A549 (cell line): ENCODE measurements around the gene C17orf107. TPM values are rescaled to one million over a fixed set of nuclear protein-coding genes. Genes with fewer than 3 reads are reported as not detected.
A peak's percentile ranks its signal among the peaks of the same experiment; 100 is the strongest.

Experiments
- ATAC-seq, 2 experiments: fragments of 200-7000 bp in 1 of 2; fragments of >200 bp in 1 of 2; cut with Nextera tagmentation in 1 of 2; cut with Tn5 transposase in 1 of 2; 3 replicates each; pipeline versions ENCODE4 v1.8.0 to v1.9.1; 2018 to 2020; ENCODE audit warnings: mild to moderate bottlenecking in 1 of 2, moderate library complexity in 1 of 2
- CTCF ChIA-PET: fragments of 300-600 bp; sonication (Branson Sonifier 250); formaldehyde crosslinking; extraction: SDS; loops from one replicate; lab custom pipeline; 2021; ENCODE audit warnings: antibody characterized with exemption, inconsistent platforms; lab: Yijun Ruan, JAX
- POLR2A ChIA-PET: fragments of 350-600 bp; formaldehyde crosslinking; extraction: SDS; loops from one replicate; lab custom pipeline; 2021; ENCODE audit warnings: antibody characterized with exemption, inconsistent platforms; lab: Yijun Ruan, JAX
- DNase-seq, 2 experiments: peaks; one replicate each; pipeline versions ENCODE4 v3.0.0 to v3.0.0-alpha.2; 2011 to 2016; ENCODE audit warnings: low read depth in 1 of 2, low spot score in 1 of 2
- FAIRE-seq: peaks from 2 replicates; lab custom pipeline; 2011; peaks lifted over from hg19 to GRCh38; lab: Jason Lieb, UNC
- H3K27ac ChIP-seq, 2 experiments: fragments of >200 bp; sonication (Bioruptor Twin); formaldehyde crosslinking; 3 replicates each; pipeline ENCODE4 v1.5.1; 2016 to 2017
- H3K4me1 ChIP-seq: fragments of >200 bp; sonication (Bioruptor Twin); formaldehyde crosslinking; 3 replicates; pipeline ENCODE4 v1.6.1; 2016
- H3K4me2 ChIP-seq: fragments of >200 bp; sonication (Bioruptor Twin); formaldehyde crosslinking; 3 replicates; pipeline ENCODE4 v1.6.1; 2016
- H3K4me3 ChIP-seq: fragments of >200 bp; sonication (Bioruptor Twin); formaldehyde crosslinking; 3 replicates; pipeline ENCODE4 v1.5.1; 2016
- H3K9me3 ChIP-seq: fragments of >200 bp; sonication (Bioruptor Twin); formaldehyde crosslinking; 3 replicates; pipeline ENCODE4 v1.6.1; 2016
- ATOH8 ChIP-seq: fragments of 250-450 bp; sonication (Bioruptor Pico); IDR thresholded peaks from 2 replicates; pipeline ENCODE4 v1.5.0; 2020; ENCODE audit warnings: low read depth, mild to moderate bottlenecking, moderate library complexity
- BHLHE40 ChIP-seq: IDR thresholded peaks from 2 replicates; pipeline ENCODE4 v1.6.1; 2012; ENCODE audit warnings: low read depth, low read length, inconsistent platforms
- CBX2 ChIP-seq: fragments of 200-600 bp; sonication (generic); IDR thresholded peaks from 2 replicates; pipeline ENCODE4 v1.6.1; 2016; ENCODE audit warnings: low read depth, mild to moderate bottlenecking, borderline replicate concordance
- CEBPB ChIP-seq, 2 experiments: fragments of >200 bp in 1 of 2; sonication (Bioruptor Twin) in 1 of 2; formaldehyde crosslinking in 1 of 2; IDR thresholded peaks; 2 replicates each; pipeline ENCODE4 v1.6.1; 2012 to 2016
- CTCF ChIP-seq: fragments of >200 bp; sonication (Bioruptor Twin); formaldehyde crosslinking; IDR thresholded peaks from 3 replicates; pipeline ENCODE4 v1.5.1; 2016
- E2F6 ChIP-seq: IDR thresholded peaks from 2 replicates; pipeline ENCODE4 v1.6.1; 2012; ENCODE audit warnings: low read depth, borderline replicate concordance
- EHF ChIP-seq: fragments of 250-450 bp; sonication (Bioruptor Pico); IDR thresholded peaks from 2 replicates; pipeline ENCODE4 v1.5.0; 2020; ENCODE audit warnings: mild to moderate bottlenecking
- FOSB ChIP-seq: fragments of 250-450 bp; sonication (Bioruptor Pico); IDR thresholded peaks from 2 replicates; pipeline ENCODE4 v1.5.0; 2020; ENCODE audit warnings: mild to moderate bottlenecking, moderate library complexity
- FOSL2 ChIP-seq, 2 experiments: fragments of 450-650 bp in 1 of 2; fragments of >200 bp in 1 of 2; sonication (Bioruptor Twin) in 1 of 2; formaldehyde crosslinking; IDR thresholded peaks; 2 replicates each; pipeline versions ENCODE4 v1.5.0 to v1.6.1; 2016 to 2020; ENCODE audit warnings: mild to moderate bottlenecking in 1 of 2, moderate library complexity in 1 of 2
- FOXS1 ChIP-seq: fragments of 250-450 bp; sonication (Bioruptor Pico); IDR thresholded peaks from 2 replicates; pipeline ENCODE4 v1.5.0; 2020; ENCODE audit warnings: mild to moderate bottlenecking, moderate library complexity
- GATA3 ChIP-seq: IDR thresholded peaks from 2 replicates; pipeline ENCODE4 v1.6.1; 2012; ENCODE audit warnings: borderline replicate concordance
- HES2 ChIP-seq: fragments of >200 bp; sonication (Bioruptor Twin); formaldehyde crosslinking; IDR thresholded peaks from 2 replicates; pipeline ENCODE4 v1.6.1; 2016
- HEYL ChIP-seq: fragments of 250-450 bp; sonication (Bioruptor Pico); IDR thresholded peaks from 2 replicates; pipeline ENCODE4 v1.8.0; 2021; ENCODE audit warnings: mild to moderate bottlenecking, moderate library complexity
- HOXB5 ChIP-seq: fragments of 250-450 bp; sonication (Bioruptor Pico); IDR thresholded peaks from 2 replicates; pipeline ENCODE4 v1.5.0; 2020; ENCODE audit warnings: mild to moderate bottlenecking, moderate library complexity
- JUN ChIP-seq, 2 experiments: fragments of >200 bp; sonication (Bioruptor Twin); formaldehyde crosslinking; IDR thresholded peaks; 2 replicates in 1 of 2; 3 replicates in 1 of 2; pipeline ENCODE4 v1.6.1; 2016 to 2017
- KDM5A ChIP-seq: fragments of 200-600 bp; sonication (generic); IDR thresholded peaks from 2 replicates; pipeline ENCODE4 v1.6.1; 2016; ENCODE audit warnings: antibody characterized with exemption, mild to moderate bottlenecking
- MAFK ChIP-seq: fragments of 450-650 bp; IDR thresholded peaks from 2 replicates; pipeline ENCODE4 v1.6.1; 2014; ENCODE audit not compliant: partially characterized antibody
- MAX ChIP-seq: IDR thresholded peaks from 2 replicates; pipeline ENCODE4 v1.6.1; 2012
- MAZ ChIP-seq: fragments of 150-350 bp; IDR thresholded peaks from 2 replicates; pipeline ENCODE4 v1.6.1; 2014; ENCODE audit warnings: antibody characterized with exemption, low read depth, low read length, borderline replicate concordance
- PBX3 ChIP-seq: IDR thresholded peaks from 2 replicates; pipeline ENCODE4 v1.6.1; 2012
- PHF8 ChIP-seq: fragments of 200-600 bp; sonication (generic); IDR thresholded peaks from 2 replicates; pipeline ENCODE4 v1.6.1; 2016; ENCODE audit warnings: low read depth, mild to moderate bottlenecking, antibody characterized with exemption, moderate library complexity, borderline replicate concordance
- REST ChIP-seq: fragments of 200-600 bp; sonication (generic); IDR thresholded peaks from 2 replicates; pipeline ENCODE4 v1.6.1; 2016; ENCODE audit warnings: antibody characterized with exemption, mild to moderate bottlenecking, moderate library complexity
- RFX5 ChIP-seq: fragments of 450-650 bp; IDR thresholded peaks from 2 replicates; pipeline ENCODE4 v1.7.1; 2014; ENCODE audit warnings: antibody characterized with exemption, mild to moderate bottlenecking, moderate library complexity
- SMC3 ChIP-seq: fragments of >200 bp; sonication (Bioruptor Twin); formaldehyde crosslinking; IDR thresholded peaks from 3 replicates; pipeline ENCODE4 v1.6.1; 2018; ENCODE audit warnings: inconsistent platforms
- SREBF2 ChIP-seq: fragments of 450-650 bp; IDR thresholded peaks from 2 replicates; pipeline ENCODE4 v1.6.1; 2014; ENCODE audit warnings: mild to moderate bottlenecking, moderate library complexity
- ZSCAN20 ChIP-seq: fragments of 250-450 bp; sonication (Bioruptor Pico); IDR thresholded peaks from 2 replicates; pipeline ENCODE4 v1.8.0; 2022; ENCODE audit warnings: mild to moderate bottlenecking, moderate library complexity
- whole genome bisulfite sequencing: methylation state at CpG from one replicate; pipeline ENCODE4 v1.1.6; 2017; ENCODE audit errors: missing lambda C conversion rate; 5-methylcytosine and 5-hydroxymethylcytosine counted together
- polyA plus RNA-seq, 4 experiments: library from polyadenylated mRNA; depleted of rRNA in 3 of 4; stranded (reverse); fragments of >200 nt; fragmentation: RNase III in 1 of 4; extraction: RNeasy Plus Mini Kit Qiagen cat#74134 plus additional on column Dnase treatment in 1 of 4; gene quantifications; 2 replicates in 3 of 4; 3 replicates in 1 of 4; pipeline ENCODE4 v1.2.3, GENCODE V29; 2011 to 2017

C17orf107 gene
- polyA plus RNA-seq, 2 of the 4 experiments (the other 2 are of a cell fraction), result 0.13 to 0.30 TPM

GRCh38 chr17:4908301-4908700 is 9.0 kb downstream of the C17orf107 start:
- H3K4me1 ChIP-seq, result peaks cover 9% of the 10 kb centered on the region; the same call in 1 of the 3 replicates
- DNase-seq (no peak), FAIRE-seq (no peak), ATAC-seq (no peak)
- H3K4me2 ChIP-seq, result no peak overlapping the region
- ChIA-PET CTCF (interaction anchor here (0.6 to 2.9 kb wide), 49 partner anchors 8 to 341 kb away, joined by 3 to 42 read pairs (median 5); partner anchors contain the start of genes C17orf107, CAMTA2, ENO3 and PFN1), POLR2A (interaction anchor here (1.4 kb wide), 1 partner anchor 31 kb away, joined by 17 read pairs; the partner anchor contains the start of genes RNF167 and SLC25A11)
- TF ChIP-seq GATA3 (no peak), PBX3 (no peak), MAFK (no peak), SREBF2 (no peak), ZSCAN20 (no peak), PHF8 (no peak)
- no peak overlapping the region for H3K27ac ChIP-seq
- H3K4me3 ChIP-seq, result no peak overlapping the region
- WGBS, result 75% methylated on average over 10 of the region's 10 CpGs
- no peaks in the 10 kb centered on the region for H3K9me3 ChIP-seq

- peak; percentile 96 to 97 for ATAC-seq
- H3K4me1 ChIP-seq, result peaks cover 9% of the 10 kb centered on the region; the same call in 2 of the 3 replicates
- peak; percentile 89 for FAIRE-seq
- no peaks in the 10 kb centered on the region for H3K9me3 ChIP-seq
- H3K4me2 ChIP-seq, result peak overlapping the region; percentile 8
- peak overlapping the region; percentile 0 to 58; a peak in 3 of 6 replicates for H3K27ac ChIP-seq
- peak; percentile 86 to 92 for DNase-seq
- no peak overlapping the region for H3K4me3 ChIP-seq
- CTCF ChIA-PET, result interaction anchor here (0.6 to 2.9 kb wide), 65 partner anchors 9 to 697 kb away, joined by 3 to 42 read pairs (median 4); partner anchors contain the start of genes ARRB2, C17orf107, CAMTA2 and ENO3
- POLR2A ChIA-PET, result interaction anchor here (0.7 to 1.4 kb wide), 3 partner anchors 31 to 342 kb away, joined by 3 to 17 read pairs (median 4); partner anchors contain the start of genes RNF167 and SLC25A11
- WGBS, result 37% methylated on average over 20 of the region's 20 CpGs
- peak; percentile 85 for TF ChIP-seq CTCF
- no peak for TF ChIP-seq EHF (CRISPR knock-in tag)
- TF ChIP-seq E2F6, result no peak
- TF ChIP-seq SMC3, result peak; percentile 86
- TF ChIP-seq FOSB, result no peak
- TF ChIP-seq CEBPB (IDR thresholded peaks at IDR 0.05), result peak in 1 of 2 experiments; percentile 61; a peak in 1 of 4 replicates
- no peak for TF ChIP-seq KDM5A
- no peak for TF ChIP-seq MAFK
- no peak for TF ChIP-seq HOXB5
- no peak for TF ChIP-seq FOXS1 (CRISPR knock-in tag)
- TF ChIP-seq MAZ, result no peak
- TF ChIP-seq RFX5, result no peak
- TF ChIP-seq MAX, result 0 out of 2 replicates have a peak, but pooled peaks have one; percentile 23
- no peak for TF ChIP-seq ATOH8 (CRISPR knock-in tag)
- no peak for TF ChIP-seq CBX2
- no peak for TF ChIP-seq JUN (IDR thresholded peaks at IDR 0.05)
- TF ChIP-seq PHF8, result no peak
- no peak for TF ChIP-seq HES2
- no peak for TF ChIP-seq REST
- no peak for TF ChIP-seq FOSL2 (IDR thresholded peaks at IDR 0.05)
- 0 out of 2 replicates have a peak, but pooled peaks have one; percentile 4 for TF ChIP-seq FOSL2 (CRISPR knock-in tag; IDR thresholded peaks at IDR 0.05)
- TF ChIP-seq SREBF2, result no peak
- no peak for TF ChIP-seq BHLHE40
- no peak for TF ChIP-seq HEYL (CRISPR knock-in tag)
Observed at GRCh38 chr17:4908711-4909496, 9.6 kb downstream of the C17orf107 start.
